Kidney epithelial cell (primary cell): ENCODE measurements around the gene ASPHD1. TPM values are rescaled to one million over a fixed set of nuclear protein-coding genes. Genes with fewer than 3 reads are reported as not detected.
A peak's percentile ranks its signal among the peaks of the same experiment; 100 is the strongest.

Experiments
- DNase-seq: peaks from one replicate; pipeline ENCODE4 v3.0.0-alpha.2; 2010; ENCODE audit warnings: low read depth
- H3K27me3 ChIP-seq: 2 replicates; pipeline ENCODE4 v1.6.0; 2011; ENCODE audit warnings: low read length; ENCODE audit not compliant: control insufficient read depth, insufficient read depth
- H3K36me3 ChIP-seq: 2 replicates; pipeline ENCODE4 v1.5.1; 2011; ENCODE audit warnings: low read length; ENCODE audit not compliant: control insufficient read depth, insufficient read depth
- H3K4me3 ChIP-seq: 2 replicates; pipeline ENCODE4 v1.5.1; 2011; ENCODE audit warnings: low read depth, mild to moderate bottlenecking, control low read depth, low read length
- CTCF ChIP-seq: IDR thresholded peaks from 2 replicates; pipeline ENCODE4 v1.5.1; 2011; ENCODE audit warnings: mild to moderate bottlenecking, moderate library complexity, low read length, control low read depth, inconsistent platforms; ENCODE audit not compliant: insufficient read depth, poor library complexity, severe bottlenecking
- total RNA-seq: library from RNA; depleted of rRNA; stranded (reverse); fragments of >200 nt; gene quantifications from 2 replicates; pipeline ENCODE4 v1.2.3, GENCODE V29; 2015

The ASPHD1 gene
- total RNA-seq, 1 donor from 2014 or later, result 10.2 TPM

DNA sequence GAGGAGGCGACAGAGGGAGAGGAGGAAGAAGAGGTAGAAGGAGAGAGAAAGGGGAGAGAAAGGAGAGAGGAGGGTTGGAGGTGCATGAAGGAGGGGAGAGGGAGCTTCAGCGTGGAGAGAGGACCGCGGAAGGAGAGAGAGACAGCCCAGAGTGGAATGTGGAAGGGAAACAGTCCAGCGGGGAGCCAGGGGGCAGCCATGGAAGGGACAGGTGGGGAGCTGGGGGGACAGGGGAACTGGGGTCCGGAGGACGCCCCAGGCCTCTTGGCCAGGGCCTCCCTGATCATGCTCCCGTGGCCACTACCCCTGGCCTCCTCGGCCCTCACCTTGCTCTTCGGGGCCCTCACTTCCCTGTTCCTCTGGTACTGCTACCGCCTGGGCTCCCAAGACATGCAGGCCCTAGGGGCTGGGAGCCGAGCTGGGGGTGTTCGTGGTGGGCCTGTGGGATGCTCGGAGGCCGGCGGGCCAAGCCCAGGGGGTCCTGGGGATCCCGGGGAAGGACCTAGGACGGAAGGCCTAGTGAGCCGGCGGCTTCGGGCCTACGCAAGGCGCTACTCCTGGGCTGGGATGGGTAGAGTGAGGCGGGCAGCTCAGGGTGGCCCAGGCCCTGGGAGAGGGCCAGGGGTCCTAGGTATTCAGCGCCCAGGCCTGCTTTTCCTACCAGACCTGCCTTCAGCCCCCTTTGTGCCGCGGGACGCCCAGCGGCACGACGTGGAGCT lies 759 bp downstream of the ASPHD1 start:
- DNase-seq, result no peak
- peak overlapping the region; percentile 61 for H3K4me3 ChIP-seq
- no peak for TF ChIP-seq CTCF
- peaks cover 10% of the 10 kb centered on the region for H3K27me3 ChIP-seq
- H3K36me3 ChIP-seq, result no peaks in the 10 kb centered on the region

GRCh38 chr16:29901607-29901945 lies 1.3 kb downstream of the ASPHD1 start:
- TF ChIP-seq CTCF, result no peak
- Histone ChIP-seq H3K4me3 (peak overlapping the region; percentile 61), H3K36me3 (no peaks in the 10 kb centered on the region), H3K27me3 (peaks cover 10% of the 10 kb centered on the region)
- DNase-seq, result no peak

DNA sequence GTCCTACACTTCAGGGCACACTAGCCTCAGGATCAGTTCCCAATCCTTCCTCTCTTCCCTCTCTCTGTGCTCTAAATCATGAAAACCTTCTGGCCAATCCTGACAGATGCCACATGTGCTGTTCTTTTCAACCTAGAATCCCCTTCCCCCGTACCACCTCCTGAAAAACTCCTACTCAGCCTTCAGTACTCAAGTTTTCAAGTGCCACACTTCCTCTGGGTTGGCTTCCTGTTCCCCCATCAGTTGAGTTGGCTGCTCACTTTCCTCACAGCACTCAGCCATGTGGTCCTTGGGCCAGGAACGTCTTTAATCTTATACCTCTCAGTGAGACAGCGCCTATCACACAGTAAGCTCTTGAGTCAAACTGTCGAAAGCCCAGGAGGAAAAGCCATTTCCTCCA lies 3.3 kb downstream of the ASPHD1 start:
- H3K27me3 ChIP-seq, result no peaks in the 10 kb centered on the region
- TF ChIP-seq CTCF, result no peak
- DNase-seq, result no peak
- no peak overlapping the region for H3K4me3 ChIP-seq
- no peaks in the 10 kb centered on the region for H3K36me3 ChIP-seq

DNA sequence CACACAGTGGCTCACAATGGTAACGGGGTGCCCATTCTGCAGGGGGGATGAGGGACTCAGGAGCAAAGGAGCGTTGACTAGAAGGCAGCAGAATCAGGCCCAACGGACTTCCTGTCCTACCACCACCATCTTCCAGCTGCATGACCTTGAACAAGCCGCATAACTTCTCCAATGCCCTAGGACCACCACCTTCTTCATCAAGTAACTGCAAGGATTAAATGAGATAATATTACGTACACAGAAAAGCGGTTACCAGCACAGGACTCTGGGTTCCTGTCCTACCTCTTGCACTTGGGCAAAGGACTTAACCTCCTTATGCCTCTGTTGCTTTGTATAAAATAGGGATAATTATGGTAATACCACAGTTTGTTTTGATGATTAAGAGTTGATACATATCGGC lies 4.7 kb downstream of the ASPHD1 start:
- H3K27me3 ChIP-seq, result no peaks in the 10 kb centered on the region
- no peaks in the 10 kb centered on the region for H3K36me3 ChIP-seq
- no peak for DNase-seq
- H3K4me3 ChIP-seq, result no peak overlapping the region
- no peak for TF ChIP-seq CTCF

DNA sequence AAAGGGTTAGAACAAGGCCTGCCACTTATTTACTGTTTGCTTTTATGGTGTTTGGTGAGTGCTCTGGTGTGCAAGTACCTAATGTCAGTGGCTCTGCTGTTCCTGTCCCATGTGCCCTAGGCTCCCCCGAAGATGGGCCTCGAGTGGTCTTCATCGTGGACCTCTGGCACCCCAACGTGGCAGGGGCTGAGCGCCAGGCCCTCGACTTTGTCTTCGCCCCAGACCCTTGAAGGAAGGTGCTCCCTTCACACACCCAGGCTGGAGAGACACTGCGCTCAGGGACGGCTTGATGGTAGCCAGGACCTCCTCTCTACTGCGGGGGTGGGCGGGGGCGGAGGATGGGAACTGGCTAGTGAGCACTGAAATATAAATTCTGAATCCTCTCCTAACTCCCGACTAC lies 5.4 kb downstream of the ASPHD1 start:
- TF ChIP-seq CTCF, result no peak
- no peak for DNase-seq
- no peaks in the 10 kb centered on the region for H3K27me3 ChIP-seq
- H3K4me3 ChIP-seq, result no peak overlapping the region
- no peaks in the 10 kb centered on the region for H3K36me3 ChIP-seq
